A549 (cell line): ENCODE measurements around the gene VAPB.

Experiments
- CEBPB ChIP-seq, 2 experiments: fragments of >200 bp in 1 of 2; sonication (Bioruptor Twin) in 1 of 2; formaldehyde crosslinking in 1 of 2; IDR thresholded peaks; 2 replicates each; pipeline ENCODE4 v1.6.1; 2012 to 2016
- EP300 ChIP-seq, 2 experiments: fragments of >200 bp; sonication (Bioruptor Twin); formaldehyde crosslinking; IDR thresholded peaks; 2 replicates in 1 of 2; 3 replicates in 1 of 2; pipeline ENCODE4 v1.6.1; 2016 to 2017
- ESRRA ChIP-seq: fragments of 150-350 bp; IDR thresholded peaks from 2 replicates; pipeline ENCODE4 v1.6.1; 2014; ENCODE audit warnings: mild to moderate bottlenecking, low read length, borderline replicate concordance
- HMGXB4 ChIP-seq: fragments of 250-450 bp; sonication (Bioruptor Pico); IDR thresholded peaks from 2 replicates; pipeline ENCODE4 v1.5.0; 2021; ENCODE audit warnings: mild to moderate bottlenecking, moderate library complexity, borderline replicate concordance
- MYC ChIP-seq: IDR thresholded peaks from 2 replicates; pipeline ENCODE4 v1.6.1; 2012; ENCODE audit warnings: mild to moderate bottlenecking, inconsistent platforms, low read length, improper control_type of control experiment, borderline replicate concordance
- POLR2A ChIP-seq: IDR thresholded peaks from 2 replicates; pipeline ENCODE4 v1.6.1; 2012; ENCODE audit warnings: mild to moderate bottlenecking, low read length
- POLR2AphosphoS2 ChIP-seq: conservative IDR thresholded peaks from 2 replicates; pipeline ENCODE4 v1.6.1; 2012; ENCODE audit warnings: low read length, improper control_type of control experiment, inconsistent platforms
- RCOR1 ChIP-seq: fragments of 150-350 bp; IDR thresholded peaks from 2 replicates; pipeline ENCODE4 v1.6.1; 2014; ENCODE audit warnings: antibody characterized with exemption, low read length, low read depth
- REST ChIP-seq: fragments of 200-600 bp; sonication (generic); IDR thresholded peaks from 2 replicates; pipeline ENCODE4 v1.6.1; 2016; ENCODE audit warnings: antibody characterized with exemption, mild to moderate bottlenecking, moderate library complexity
- RFX5 ChIP-seq: fragments of 450-650 bp; IDR thresholded peaks from 2 replicates; pipeline ENCODE4 v1.7.1; 2014; ENCODE audit warnings: antibody characterized with exemption, mild to moderate bottlenecking, moderate library complexity
- TFCP2L1 ChIP-seq: fragments of 250-450 bp; sonication (Bioruptor Pico); IDR thresholded peaks from 2 replicates; pipeline ENCODE4 v1.5.0; 2021; ENCODE audit warnings: mild to moderate bottlenecking
- TF ChIP-seq, protein P1 (sequence below): fragments of >200 bp; sonication (Bioruptor Twin); formaldehyde crosslinking; IDR thresholded peaks from 3 replicates; pipeline ENCODE4 v1.5.1; 2016
- TF ChIP-seq, protein P2 (sequence below): fragments of 150-350 bp; IDR thresholded peaks from 2 replicates; pipeline ENCODE4 v1.6.1; 2014; ENCODE audit warnings: low read depth, mild to moderate bottlenecking, low read length
- TF ChIP-seq, protein P3 (sequence below): fragments of 450-650 bp; IDR thresholded peaks from 2 replicates; pipeline ENCODE4 v1.6.1; 2014; ENCODE audit warnings: antibody characterized with exemption

- TF ChIP-seq, protein P1, sequence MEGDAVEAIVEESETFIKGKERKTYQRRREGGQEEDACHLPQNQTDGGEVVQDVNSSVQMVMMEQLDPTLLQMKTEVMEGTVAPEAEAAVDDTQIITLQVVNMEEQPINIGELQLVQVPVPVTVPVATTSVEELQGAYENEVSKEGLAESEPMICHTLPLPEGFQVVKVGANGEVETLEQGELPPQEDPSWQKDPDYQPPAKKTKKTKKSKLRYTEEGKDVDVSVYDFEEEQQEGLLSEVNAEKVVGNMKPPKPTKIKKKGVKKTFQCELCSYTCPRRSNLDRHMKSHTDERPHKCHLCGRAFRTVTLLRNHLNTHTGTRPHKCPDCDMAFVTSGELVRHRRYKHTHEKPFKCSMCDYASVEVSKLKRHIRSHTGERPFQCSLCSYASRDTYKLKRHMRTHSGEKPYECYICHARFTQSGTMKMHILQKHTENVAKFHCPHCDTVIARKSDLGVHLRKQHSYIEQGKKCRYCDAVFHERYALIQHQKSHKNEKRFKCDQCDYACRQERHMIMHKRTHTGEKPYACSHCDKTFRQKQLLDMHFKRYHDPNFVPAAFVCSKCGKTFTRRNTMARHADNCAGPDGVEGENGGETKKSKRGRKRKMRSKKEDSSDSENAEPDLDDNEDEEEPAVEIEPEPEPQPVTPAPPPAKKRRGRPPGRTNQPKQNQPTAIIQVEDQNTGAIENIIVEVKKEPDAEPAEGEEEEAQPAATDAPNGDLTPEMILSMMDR = no peak
- TF ChIP-seq MYC = no peak
- no peak for TF ChIP-seq TFCP2L1 (CRISPR knock-in tag)
- TF ChIP-seq RCOR1 = no peak
- TF ChIP-seq, protein P2, sequence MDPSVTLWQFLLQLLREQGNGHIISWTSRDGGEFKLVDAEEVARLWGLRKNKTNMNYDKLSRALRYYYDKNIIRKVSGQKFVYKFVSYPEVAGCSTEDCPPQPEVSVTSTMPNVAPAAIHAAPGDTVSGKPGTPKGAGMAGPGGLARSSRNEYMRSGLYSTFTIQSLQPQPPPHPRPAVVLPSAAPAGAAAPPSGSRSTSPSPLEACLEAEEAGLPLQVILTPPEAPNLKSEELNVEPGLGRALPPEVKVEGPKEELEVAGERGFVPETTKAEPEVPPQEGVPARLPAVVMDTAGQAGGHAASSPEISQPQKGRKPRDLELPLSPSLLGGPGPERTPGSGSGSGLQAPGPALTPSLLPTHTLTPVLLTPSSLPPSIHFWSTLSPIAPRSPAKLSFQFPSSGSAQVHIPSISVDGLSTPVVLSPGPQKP = no peak
- TF ChIP-seq RFX5 = no peak
- TF ChIP-seq, protein P3, sequence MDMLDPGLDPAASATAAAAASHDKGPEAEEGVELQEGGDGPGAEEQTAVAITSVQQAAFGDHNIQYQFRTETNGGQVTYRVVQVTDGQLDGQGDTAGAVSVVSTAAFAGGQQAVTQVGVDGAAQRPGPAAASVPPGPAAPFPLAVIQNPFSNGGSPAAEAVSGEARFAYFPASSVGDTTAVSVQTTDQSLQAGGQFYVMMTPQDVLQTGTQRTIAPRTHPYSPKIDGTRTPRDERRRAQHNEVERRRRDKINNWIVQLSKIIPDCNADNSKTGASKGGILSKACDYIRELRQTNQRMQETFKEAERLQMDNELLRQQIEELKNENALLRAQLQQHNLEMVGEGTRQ = no peak
- TF ChIP-seq ESRRA = no peak
- TF ChIP-seq HMGXB4 (CRISPR knock-in tag) = no peak
- TF ChIP-seq POLR2A = no peak
- no peak for TF ChIP-seq EP300 (IDR thresholded peaks at IDR 0.05)
- TF ChIP-seq REST = no peak
- TF ChIP-seq POLR2AphosphoS2 = no peak
- no peak for TF ChIP-seq CEBPB (IDR thresholded peaks at IDR 0.05)
Observed at GRCh38 chr20:58382096-58382495, 6.9 kb upstream of the VAPB start.
